NCI-H446 treated with DMSO at 0.1 percent for 48 hours (cell line): ENCODE measurements around the gene OR2A5.
"Not testable (repeated sequence)": the region's sequence is repeated elsewhere in the genome, so short reads cannot be mapped to it uniquely, and the experiment has no call there.

Experiments used
- DNase-seq: peaks from one replicate; lab custom pipeline; 2025; lab: John Stamatoyannopoulos, UW

Gene OR2A5

DNA sequence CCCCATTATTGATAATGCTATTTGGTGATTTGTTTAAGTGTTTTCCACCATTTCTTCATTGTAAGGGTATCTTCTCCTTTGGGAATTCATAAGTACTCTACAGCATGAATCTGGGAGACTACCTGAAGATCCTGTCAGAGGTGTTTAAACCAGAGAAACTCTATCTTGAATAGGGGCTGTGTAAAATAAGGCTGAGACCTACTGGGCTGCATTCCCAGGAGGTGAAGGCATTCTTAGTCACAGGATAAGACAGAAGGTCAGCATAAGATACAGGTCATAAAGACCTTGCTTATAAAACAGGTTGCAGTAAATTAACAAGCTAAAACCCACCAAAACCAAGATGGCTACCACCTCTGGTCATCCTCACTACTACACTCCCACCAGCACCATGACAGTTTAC, 13.4 kb upstream of the OR2A5 start:
- DNase-seq, result no peak

DNA sequence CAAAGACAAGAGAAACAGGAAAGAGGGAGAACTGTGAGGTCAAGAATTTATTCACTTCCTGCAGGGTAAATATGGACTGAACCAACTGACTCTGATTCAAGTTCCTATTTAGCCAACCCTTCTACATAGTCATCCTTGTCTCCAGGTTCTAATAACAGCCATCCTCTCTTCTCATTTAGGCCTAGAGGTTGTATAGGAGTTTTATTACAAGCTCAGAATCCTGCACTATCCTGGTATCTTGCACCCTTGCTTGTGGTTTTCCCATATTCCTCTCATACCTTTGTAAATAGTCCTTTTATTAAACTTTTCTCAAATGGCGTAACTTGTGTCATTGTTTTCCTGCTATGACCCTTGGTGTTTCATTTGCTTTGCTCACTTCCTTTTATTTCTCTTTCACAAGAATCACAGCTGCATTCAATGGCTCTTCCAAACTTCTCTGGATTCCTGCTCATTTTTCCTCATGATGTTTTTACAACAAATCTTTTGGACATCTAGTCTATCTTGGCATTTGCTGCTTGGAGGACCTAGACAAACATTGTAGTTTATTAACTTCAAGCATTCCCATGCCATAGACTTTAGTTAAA, 12.4 kb upstream of the OR2A5 start:
- no peak for DNase-seq

DNA sequence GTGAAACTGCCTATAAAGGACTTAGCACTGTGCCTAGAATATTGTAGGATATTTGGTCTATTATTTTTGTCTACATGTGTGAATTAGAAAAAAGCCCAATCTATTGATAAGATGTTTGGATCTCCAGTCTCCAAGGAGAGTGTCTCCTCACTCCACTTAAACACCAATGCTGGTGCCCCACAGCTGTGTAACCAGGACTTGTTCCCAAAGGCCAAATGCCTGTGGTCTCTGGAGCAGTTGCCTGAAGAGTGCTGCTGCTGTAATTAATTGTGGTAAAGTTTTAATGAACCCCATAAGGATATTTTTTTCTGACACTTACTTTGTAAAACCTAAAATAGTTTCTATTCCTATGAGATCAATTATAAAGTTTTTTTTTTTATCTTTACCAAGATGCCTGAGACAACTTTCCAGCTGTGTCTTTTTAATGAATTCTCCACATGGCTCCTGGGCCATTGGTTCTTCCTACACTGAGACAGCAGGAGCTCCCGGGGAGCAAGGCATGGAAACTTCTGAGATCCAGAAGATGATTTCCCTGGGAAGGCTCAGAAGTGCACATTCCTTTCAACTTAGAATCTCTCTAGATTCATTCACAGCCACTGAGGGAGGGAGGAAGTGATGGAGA, 11.2 kb upstream of the OR2A5 start:
- no peak for DNase-seq

DNA sequence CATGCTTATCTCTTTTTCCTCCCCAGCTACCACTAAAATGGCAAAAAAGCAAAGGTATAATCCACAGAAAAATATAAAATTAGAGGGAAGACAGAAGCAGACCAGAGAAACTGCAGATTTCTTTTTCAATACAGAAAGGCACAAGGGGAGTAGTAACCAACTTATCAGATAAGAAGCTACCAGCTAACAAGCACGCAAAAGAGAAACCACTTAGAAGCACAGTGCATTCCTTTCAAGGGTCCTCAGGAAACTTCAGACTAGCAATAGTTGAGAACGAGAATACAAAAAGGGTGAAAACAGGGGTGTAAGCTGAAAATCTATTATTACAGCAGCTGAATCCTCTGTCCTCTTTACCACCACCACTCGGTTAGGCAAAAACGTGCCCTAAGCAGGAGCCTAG, 9.9 kb upstream of the OR2A5 start:
- no peak for DNase-seq

DNA sequence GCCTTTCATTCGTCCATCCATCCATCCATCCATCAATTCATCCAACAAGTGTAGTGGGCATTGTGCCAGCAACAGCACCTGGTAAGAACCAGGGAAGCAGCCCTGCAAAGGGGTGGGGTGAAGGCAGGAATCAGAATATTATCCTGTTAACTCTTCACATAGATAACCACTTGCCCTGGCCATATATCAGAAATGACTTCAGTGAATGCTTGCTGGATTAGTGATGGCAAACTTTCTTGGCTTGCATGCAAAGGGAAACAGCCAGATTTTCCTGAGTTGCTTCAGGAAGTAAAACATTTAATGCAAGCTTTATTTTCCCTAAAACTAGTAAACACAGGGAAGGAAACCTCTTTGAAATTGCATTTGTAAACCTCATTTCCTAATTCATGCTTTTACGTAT, 743 bp downstream of the OR2A5 start:
- no peak for DNase-seq

DNA sequence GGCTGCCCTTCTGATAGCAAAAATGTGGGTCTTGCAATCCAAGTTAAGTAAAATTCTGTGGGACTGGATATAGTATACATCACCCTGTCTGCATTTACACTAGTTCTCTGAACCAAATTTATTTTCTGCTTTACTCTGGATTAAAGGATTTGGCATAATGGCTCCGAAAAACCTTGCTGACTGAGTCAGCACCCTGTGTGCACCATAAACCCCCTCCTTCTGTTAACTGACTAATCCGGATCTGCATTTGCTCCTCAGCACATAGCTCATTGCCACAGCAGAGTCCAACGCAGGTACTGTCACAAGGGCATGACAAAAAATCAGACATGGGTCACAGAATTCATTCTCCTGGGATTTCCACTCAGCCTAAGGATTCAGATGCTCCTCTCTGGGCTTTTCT, 1.3 kb downstream of the OR2A5 start:
- no peak for DNase-seq

DNA sequence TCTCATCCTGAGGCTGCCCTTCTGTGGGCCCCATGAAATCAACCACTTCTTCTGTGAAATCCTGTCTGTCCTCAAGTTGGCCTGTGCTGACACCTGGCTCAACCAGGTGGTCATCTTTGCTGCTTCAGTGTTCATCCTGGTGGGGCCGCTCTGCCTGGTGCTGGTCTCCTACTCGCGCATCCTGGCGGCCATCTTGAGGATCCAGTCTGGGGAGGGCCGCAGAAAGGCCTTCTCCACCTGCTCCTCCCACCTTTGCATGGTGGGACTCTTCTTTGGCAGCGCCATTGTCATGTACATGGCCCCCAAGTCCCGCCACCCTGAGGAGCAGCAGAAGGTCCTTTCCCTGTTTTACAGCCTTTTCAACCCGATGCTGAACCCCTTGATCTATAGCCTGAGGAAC, 2.1 kb downstream of the OR2A5 start:
- not testable (repeated sequence) for DNase-seq

DNA sequence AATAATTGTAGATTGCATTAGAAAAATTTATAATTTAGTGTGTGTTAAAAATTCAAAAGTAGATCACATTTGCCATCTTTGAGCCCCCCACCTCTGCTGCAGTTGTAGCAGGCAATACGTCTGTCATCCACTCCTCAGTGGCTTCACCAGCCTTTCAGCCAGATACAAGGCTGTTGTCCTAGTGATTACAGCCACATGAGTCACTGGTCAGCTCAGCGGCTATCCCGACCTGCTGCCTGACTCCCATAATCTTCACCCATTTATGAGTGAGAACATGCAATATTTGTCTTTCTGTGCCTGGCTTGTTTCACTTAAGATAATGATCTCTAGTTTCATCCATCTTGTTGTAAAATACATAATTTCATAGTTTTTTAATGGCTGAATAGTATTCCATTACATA, 9.2 kb downstream of the OR2A5 start:
- no peak for DNase-seq

DNA sequence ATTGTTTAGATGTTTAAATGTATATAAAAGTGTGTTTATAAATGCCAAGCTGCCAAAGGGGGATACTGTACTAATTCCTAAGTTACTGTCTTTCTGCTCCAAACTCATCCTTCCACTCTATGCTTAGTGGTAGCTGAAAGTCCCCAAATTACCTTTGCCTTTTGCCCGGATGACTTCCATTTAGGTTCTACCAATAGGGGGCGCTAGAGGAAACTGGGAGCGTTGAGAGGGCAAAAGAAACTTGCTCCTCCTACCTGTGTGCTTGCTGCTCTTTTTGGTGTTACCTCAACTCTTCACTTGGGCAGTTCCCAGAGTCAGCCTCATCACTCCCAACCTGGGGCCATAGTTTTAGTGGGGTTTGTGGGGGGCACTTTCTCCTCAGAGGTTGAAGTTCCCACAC, 15.0 kb downstream of the OR2A5 start:
- no peak for DNase-seq

DNA sequence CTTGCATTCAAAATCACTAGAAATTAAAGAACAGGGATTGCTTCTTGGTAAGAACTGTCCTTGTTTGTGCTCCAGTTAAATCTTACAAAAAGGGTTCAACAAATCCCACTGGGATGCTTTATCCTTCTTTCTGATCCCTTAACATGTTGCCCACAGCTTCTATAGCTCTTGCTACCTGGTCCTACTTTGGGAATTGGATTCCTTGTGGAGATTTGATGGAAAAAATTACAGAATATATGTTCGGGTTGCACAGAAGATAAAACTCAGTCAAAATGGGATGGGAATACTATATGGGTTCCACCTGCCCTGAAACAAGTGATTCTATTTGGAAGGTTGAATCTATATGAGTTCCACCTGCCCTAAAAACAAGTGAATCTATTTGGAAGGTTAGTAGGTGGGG, 20.8 kb downstream of the OR2A5 start, which contains the start of gene OR2A25:
Gene OR2A25, plus strand, starts transcription at position 301 of the 400 bp plus-strand sequence. CDS start 4,409 bp downstream, outside the sequence.
- DNase-seq, result no peak

DNA sequence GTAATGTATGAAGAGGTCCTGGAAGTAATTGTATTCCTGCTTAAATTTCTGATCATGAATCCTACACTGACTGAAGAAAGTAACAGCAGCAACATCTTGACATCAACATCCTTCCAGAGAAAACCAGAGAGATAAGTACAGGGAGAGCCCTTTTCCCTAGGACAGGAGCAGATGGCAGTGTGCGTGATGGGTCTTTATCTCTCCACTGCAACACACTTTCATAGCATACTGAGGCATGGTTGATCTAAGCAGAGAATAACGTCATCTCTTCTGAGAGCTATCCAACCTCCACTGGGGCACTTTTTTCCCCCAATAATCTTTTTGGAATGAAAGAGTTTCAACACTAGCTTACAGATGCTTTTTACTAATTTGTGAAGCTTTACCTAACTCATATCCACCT, 21.2 kb downstream of the OR2A5 start:
- DNase-seq, result no peak

DNA sequence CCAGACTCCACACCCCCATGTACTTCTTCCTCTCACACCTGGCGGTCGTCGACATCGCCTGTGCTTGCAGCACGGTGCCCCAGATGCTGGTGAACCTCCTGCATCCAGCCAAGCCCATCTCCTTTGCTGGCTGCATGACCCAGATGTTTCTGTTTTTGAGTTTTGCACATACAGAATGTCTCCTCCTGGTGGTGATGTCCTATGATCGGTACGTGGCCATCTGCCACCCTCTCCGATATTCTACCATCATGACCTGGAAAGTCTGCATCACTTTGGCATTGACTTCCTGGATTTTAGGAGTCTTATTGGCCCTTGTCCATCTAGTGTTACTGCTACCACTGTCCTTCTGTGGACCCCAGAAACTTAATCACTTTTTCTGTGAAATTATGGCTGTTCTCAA, 25.6 kb downstream of the OR2A5 start:
- no peak for DNase-seq

DNA sequence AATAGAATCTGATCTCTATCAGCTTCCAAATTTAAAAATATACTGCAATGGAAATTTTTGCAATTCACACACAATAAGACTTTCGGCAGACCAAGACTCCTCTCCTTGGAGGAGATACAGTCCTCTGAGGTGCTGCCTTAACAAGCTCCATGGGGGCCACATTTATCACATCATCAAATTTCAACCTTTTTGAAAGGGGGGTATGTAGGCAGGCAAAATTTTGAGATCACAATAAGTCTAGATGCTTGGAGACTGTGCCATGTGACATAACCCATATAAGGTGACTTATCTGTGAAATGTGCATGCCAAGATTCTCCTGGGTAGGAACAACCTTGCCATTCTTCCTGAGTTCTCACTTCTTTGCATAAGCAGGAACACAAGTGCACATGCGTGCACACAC, 37.2 kb downstream of the OR2A5 start, which contains the start of gene OR2A12:
Gene OR2A12, plus strand, starts transcription at position 301 of the 400 bp plus-strand sequence. CDS start 8,830 bp downstream, outside the sequence.
- DNase-seq, result no peak

DNA sequence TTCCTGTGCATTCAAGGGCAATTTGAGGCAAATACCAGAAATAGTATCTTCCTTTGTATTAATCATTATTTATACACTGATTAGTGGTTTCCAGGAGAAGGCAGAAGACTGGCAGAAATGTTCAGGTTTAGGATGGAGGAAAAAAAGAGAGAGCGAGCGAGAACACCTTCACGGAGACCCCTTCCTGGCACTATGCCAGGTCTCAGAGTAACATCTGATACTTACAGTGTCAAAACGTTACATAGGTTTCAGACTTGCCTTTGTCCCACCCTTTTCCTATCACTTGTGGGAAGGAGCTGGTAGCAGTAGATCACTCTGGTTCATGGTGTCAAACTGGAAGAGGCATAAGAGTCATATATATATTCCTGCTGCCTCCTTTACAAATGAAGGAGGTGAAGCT, 38.0 kb downstream of the OR2A5 start:
- no peak for DNase-seq

DNA sequence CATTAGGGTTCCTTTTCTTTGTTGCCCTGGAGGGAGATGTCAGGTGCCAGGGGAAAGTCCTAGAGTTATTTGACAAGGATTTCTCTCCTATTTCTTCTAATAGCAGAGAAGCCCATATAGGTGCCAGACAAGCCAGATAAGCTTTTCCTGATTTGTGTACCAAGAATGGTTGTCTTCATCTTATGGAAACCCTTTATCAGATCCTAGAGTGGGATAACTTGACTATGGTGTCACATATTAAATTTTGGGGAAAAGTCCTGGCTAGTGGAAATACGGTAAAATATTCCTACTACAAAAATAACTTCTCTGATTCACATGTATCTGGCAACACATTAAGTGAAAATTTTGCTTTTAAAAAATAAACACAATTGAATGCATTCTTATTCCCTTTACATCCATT, 38.5 kb downstream of the OR2A5 start:
- no peak for DNase-seq

DNA sequence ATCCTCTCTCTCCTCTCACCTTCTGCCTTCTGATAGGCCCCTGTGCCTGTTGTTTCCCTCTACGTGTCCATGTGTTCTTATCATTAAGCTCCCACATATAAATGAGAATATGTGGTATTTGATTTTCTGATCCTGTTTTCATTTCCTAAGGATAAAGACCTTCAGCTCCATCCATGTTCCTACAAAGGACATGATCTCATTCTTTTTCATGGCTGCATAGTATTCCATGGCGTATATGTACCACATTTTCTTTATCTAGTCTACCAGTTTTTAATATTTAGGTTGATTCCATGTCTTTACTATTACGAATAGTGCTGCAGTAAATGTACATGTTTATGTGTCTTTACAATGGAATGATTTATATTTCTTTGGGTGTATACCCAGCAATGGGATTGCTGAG, 41.9 kb downstream of the OR2A5 start:
- no peak for DNase-seq

DNA sequence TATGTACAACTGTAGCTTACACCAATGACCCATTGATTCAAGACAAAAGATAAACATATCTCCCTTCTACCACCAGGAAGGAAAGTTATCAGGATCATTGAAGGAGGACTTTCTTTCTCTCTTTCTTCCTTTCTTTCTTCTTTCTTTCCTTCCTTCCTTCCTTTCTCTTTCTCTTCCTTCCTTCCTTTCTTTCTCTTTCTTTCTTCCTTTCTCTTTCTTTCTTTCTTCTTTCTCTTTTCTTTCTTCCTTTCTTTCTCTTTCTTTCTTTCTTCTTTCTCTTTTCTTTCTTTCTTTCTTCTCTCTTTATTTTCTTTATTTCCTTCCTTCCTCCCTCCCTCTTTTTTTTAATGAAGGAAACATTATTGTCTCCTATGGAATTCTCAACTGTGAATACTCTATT, 50.0 kb downstream of the OR2A5 start:
- DNase-seq, result no peak

DNA sequence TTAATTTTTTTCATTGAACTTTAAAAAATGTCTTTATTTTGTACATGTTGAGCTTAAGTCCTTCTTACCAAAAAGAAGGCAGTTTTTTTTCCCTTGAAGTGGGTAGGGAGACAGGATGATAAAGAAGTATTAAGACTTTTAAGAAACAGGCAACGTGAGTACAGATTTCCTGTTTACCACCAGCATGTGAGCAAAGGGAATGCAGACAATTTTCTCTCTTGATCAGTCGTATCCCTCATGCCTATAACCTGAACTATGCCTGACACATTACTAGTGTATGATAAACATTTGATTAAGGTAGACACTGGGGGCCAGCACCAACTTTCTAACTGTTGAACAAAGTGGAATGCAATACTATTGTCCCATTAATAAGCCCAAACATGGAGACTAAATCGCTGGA, 51.9 kb downstream of the OR2A5 start:
- DNase-seq, result no peak

DNA sequence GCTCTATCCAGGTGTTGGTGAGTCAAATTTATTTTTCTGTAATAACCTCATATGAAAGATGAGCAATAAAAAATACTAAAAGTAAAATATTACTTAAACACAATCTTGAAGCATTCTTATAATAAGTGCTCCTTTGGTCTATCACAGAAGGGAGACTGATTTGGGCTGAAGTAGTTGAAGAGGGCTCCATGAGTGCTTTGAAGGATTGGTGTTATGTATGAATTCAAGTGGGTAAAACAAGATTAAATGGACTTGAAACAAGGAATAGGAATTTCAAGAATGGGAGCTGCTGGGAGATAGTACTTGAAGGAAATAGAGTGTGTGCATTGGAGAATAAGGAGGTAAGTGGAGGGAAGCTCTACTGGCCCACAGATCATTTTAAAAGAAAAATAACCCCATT, 53.3 kb downstream of the OR2A5 start:
- no peak for DNase-seq

DNA sequence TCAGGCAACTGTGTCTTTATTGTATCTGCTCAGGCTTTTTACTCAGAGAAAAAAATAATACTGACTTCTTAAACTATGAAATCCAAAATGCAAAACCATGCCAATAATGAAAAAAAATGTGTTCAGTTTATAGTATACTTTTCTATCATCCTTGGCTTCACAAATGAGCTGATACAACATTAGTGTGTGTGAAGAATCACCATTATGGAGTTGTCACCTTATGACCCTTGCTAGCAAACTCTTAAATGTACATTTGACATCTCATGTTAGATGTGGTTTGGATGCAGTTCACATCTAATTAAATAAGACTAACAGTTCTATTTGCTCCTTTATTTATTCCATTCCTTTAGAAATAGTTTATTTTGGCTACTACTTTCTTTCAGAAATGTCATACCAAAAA, 56.5 kb downstream of the OR2A5 start:
- DNase-seq, result no peak
